ENCODE results near the gene MAPKAP1. TPM values are rescaled to one million over a fixed set of nuclear protein-coding genes. Genes with fewer than 3 reads are reported as not detected.

Gene MAPKAP1
- total and polyA plus RNA-seq, 8 donors, result 32.7 to 212 (median 78.2) TPM

GRCh38 chr9:125544988-125545651 is 161.9 kb downstream of the MAPKAP1 start:
- peaks cover 0 to 8% (median 0%) of the 10 kb centered on the region in 4 donors for H3K36me3 ChIP-seq
- H3K27ac ChIP-seq, result peak overlapping the region; percentile 61 to 84 (median 78)
- H3K27me3 ChIP-seq, result no peaks in the 10 kb centered on the region
- peak in 2 of 3 donors; percentile 6 to 14 for TF ChIP-seq POLR2AphosphoS5 (IDR thresholded peaks at IDR 0.05)
- TF ChIP-seq CTCF (IDR thresholded peaks at IDR 0.05), result no peak
- H3K9me3 ChIP-seq, result no peaks in the 10 kb centered on the region
- intact Hi-C loops (cut with DNase I; ENCODE audit: low total_unique reads), result no loop called here
- 21 to 37% (median 21%) methylated on average over 13 of the region's 13 CpGs for WGBS, 5 donors
- peaks cover 42 to 85% (median 61%) of the 10 kb centered on the region in 4 donors for H3K4me1 ChIP-seq
- peak; percentile 86 to 88 for DNase-seq
- no peak overlapping the region for H3K4me3 ChIP-seq

DNA sequence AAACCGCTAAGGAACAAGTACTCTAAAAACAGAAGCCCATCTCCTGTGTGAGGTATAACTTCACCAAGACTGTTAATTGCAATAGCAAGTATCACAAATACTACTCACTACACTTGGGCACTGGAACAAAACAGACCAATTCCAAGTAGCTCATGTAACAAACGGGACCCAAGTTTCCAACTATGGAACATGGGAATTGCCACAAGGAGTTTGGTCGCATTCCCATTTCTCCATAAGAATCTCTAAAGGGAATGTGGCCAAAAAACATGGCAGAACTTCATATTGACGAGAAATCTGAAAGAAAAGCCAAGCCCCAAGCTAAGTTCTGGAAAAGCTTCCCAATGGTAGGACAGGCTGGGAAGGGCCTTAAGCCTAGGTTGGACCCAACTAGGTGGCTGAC is 162.5 kb downstream of the MAPKAP1 start:
- WGBS, 5 donors, result 60 to 86% (median 73%) methylated on average over 4 of the region's 4 CpGs
- TF ChIP-seq POLR2AphosphoS5 (IDR thresholded peaks at IDR 0.05) (peak in 1 of 3 donors; percentile 43), EP300 (IDR thresholded peaks at IDR 0.05) (no peak), CTCF (IDR thresholded peaks at IDR 0.05) (no peak), POLR2A (IDR thresholded peaks at IDR 0.05) (no peak)
- peak overlapping the region; percentile 61 to 84 (median 78) for H3K27ac ChIP-seq
- H3K4me1 ChIP-seq, result peaks cover 36 to 81% (median 58%) of the 10 kb centered on the region in 4 donors
- peak in 1 of 2 donors; percentile 38 for DNase-seq
- peaks cover 0 to 8% (median 0%) of the 10 kb centered on the region in 4 donors for H3K36me3 ChIP-seq
- H3K9me3 ChIP-seq, result no peaks in the 10 kb centered on the region
- H3K27me3 ChIP-seq, result no peaks in the 10 kb centered on the region
- H3K4me3 ChIP-seq, result no peak overlapping the region
- intact Hi-C loops (cut with DNase I; ENCODE audit: low total_unique reads), result no loop called here

- 73 to 82% (median 79%) methylated on average over 12 of the region's 12 CpGs for WGBS, 5 donors
- no peak overlapping the region for H3K4me3 ChIP-seq
- peaks cover 31 to 76% (median 62%) of the 10 kb centered on the region in 4 donors for H3K4me1 ChIP-seq
These were observed 165.2 kb downstream of the MAPKAP1 start for GRCh38 chr9:125541840-125542243.

DNA sequence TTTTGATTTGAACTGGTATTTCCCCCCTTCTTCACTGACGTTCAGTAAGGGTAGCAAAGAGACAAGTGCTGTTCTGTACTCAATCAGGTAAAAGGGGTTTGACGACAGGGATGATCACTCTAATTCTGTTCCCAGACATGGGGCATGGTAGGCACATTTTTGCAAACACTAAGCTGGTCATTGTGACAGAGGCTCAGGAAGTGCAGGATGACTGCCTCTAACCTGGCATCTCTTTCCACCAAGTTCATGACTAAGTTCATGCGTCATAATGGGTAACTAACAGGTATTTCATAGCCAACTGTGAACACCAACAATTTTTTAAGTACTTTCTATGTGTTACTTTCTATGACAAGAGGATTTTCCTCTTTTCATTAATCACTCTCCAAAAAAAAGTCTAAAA is 166.5 kb downstream of the MAPKAP1 start:
- 69 to 85% (median 75%) methylated on average over 3 of the region's 3 CpGs for WGBS, 5 donors
- Histone ChIP-seq H3K36me3 (peaks cover 0 to 8% (median 0%) of the 10 kb centered on the region in 4 donors), H3K4me3 (no peak overlapping the region), H3K27me3 (no peaks in the 10 kb centered on the region), H3K9me3 (no peaks in the 10 kb centered on the region), H3K4me1 (peaks cover 34 to 76% (median 60%) of the 10 kb centered on the region in 4 donors), H3K27ac (peak overlapping the region in 2 of 5 donors; percentile 35 to 36)
- TF ChIP-seq POLR2AphosphoS5 (IDR thresholded peaks at IDR 0.05) (peak in 1 of 3 donors; percentile 21), POLR2A (IDR thresholded peaks at IDR 0.05) (no peak), EP300 (IDR thresholded peaks at IDR 0.05) (no peak), CTCF (IDR thresholded peaks at IDR 0.05) (no peak)
- intact Hi-C loops (cut with DNase I; ENCODE audit: low total_unique reads), result no loop called here
- DNase-seq, result no peak

More at GRCh38 chr9:125541840-125542243, 165.2 kb downstream of the MAPKAP1 start:
- H3K27ac ChIP-seq, result peak overlapping the region in 3 of 5 donors; percentile 6 to 36 (median 8)
- peak in 1 of 2 donors; percentile 73 for DNase-seq
- no peaks in the 10 kb centered on the region for H3K9me3 ChIP-seq
- no peaks in the 10 kb centered on the region for H3K27me3 ChIP-seq
- intact Hi-C loops (cut with DNase I; ENCODE audit: low total_unique reads), result no loop called here
- H3K36me3 ChIP-seq, result peaks cover 0 to 8% (median 0%) of the 10 kb centered on the region in 4 donors
- TF ChIP-seq EP300 (IDR thresholded peaks at IDR 0.05), result no peak
- TF ChIP-seq POLR2A (IDR thresholded peaks at IDR 0.05), result no peak
- no peak for TF ChIP-seq POLR2AphosphoS5 (IDR thresholded peaks at IDR 0.05)
- TF ChIP-seq CTCF (IDR thresholded peaks at IDR 0.05), result no peak

Data from stomach (tissue), 9 donors.